BJ (cell line): ENCODE data around the gene CCNL1. TPM values are rescaled to one million over a fixed set of nuclear protein-coding genes. Genes with fewer than 3 reads are reported as not detected.
"Not testable (repeated sequence)": the region's sequence is repeated elsewhere in the genome, so short reads cannot be mapped to it uniquely, and the experiment has no call there.

ENCODE experiments used
- CTCF ChIA-PET: fragments of 350-600 bp; formaldehyde crosslinking; extraction: SDS; loops from one replicate; lab custom pipeline; 2021; ENCODE audit warnings: antibody characterized with exemption, inconsistent platforms; lab: Yijun Ruan, JAX
- POLR2A ChIA-PET: fragments of 300-600 bp; sonication (Branson Sonifier 250); formaldehyde crosslinking; extraction: SDS; loops from one replicate; lab custom pipeline; 2021; ENCODE audit warnings: antibody characterized with exemption; lab: Charles Lee
- DNase-seq: peaks from one replicate; pipeline ENCODE4 v3.0.0-alpha.2; 2011; ENCODE audit warnings: low read depth
- H3K27me3 ChIP-seq: 2 replicates; pipeline ENCODE4 v1.6.0; 2011; ENCODE audit warnings: low read length; ENCODE audit not compliant: control insufficient read depth, insufficient read depth
- H3K36me3 ChIP-seq: 2 replicates; pipeline ENCODE4 v1.5.1; 2011; ENCODE audit warnings: low read length; ENCODE audit not compliant: control insufficient read depth, insufficient read depth
- H3K4me3 ChIP-seq: 2 replicates; pipeline ENCODE4 v1.5.1; 2011; ENCODE audit warnings: low read depth, mild to moderate bottlenecking, control low read depth, low read length
- polyA plus RNA-seq: library from polyadenylated mRNA; depleted of rRNA; stranded (reverse); fragments of >200 nt; gene quantifications from 2 replicates; pipeline ENCODE4 v1.2.3, GENCODE V29; 2011
- TF ChIP-seq, protein P1 (sequence below): IDR thresholded peaks from 2 replicates; pipeline ENCODE4 v1.5.1; 2011; ENCODE audit warnings: low read depth, mild to moderate bottlenecking, control low read depth, inconsistent platforms, low read length, moderate library complexity; ENCODE audit not compliant: insufficient read depth

CCNL1 gene
- polyA plus RNA-seq, 1 experiment = 145 TPM

DNA sequence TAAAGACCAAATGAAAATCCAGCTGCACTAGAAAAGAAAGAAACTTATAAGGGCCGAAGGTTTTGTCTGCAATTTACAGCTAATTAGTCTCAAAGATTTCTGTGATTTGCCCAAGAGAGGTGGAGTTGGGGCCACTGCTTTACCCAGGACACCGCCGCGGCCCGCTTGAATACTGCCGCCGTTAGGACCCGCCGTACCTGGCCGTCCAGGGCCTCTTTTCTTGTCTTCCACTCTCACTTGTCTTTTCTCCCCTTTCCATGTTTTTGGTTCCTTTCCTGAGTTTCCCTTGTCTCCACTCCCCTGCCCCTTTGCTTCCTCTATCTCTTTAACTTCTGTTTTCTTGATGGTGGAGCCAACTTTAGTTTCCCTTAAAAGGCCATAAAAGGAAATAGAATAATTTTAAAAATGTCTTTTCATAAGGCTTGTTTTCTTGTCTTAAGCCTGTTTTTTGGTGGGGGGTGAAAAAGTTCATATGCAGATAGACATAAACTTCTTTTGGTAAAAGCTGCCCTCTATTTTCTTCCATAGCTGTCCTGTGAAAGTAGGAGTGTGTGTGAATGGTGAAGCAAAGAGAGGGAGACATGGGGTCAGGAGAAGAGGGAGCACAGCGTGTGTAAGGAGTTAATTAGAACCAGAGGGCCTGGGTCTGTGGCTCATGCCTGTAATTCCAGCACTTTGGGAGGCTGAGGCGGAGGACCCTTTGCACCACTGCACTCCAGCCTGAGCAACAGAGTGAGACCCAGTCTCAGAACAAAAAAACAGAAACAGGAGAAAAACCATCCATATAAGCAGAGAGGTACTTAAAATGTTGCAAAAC is 16.0 kb upstream of the CCNL1 start:
- no peaks in the 10 kb centered on the region for H3K27me3 ChIP-seq
- ChIA-PET POLR2A (interaction anchor here (0.6 to 3.5 kb wide), 3 partner anchors 16 to 272 kb away, joined by 3 to 39 read pairs (median 4); partner anchors contain the start of gene CCNL1), CTCF (interaction anchor here (0.9 to 2.5 kb wide), 5 partner anchors 12 to 318 kb away, joined by 3 to 10 read pairs (median 8); partner anchors contain the start of gene CCNL1)
- peak overlapping the region; percentile 60 for H3K4me3 ChIP-seq
- TF ChIP-seq, protein P1, sequence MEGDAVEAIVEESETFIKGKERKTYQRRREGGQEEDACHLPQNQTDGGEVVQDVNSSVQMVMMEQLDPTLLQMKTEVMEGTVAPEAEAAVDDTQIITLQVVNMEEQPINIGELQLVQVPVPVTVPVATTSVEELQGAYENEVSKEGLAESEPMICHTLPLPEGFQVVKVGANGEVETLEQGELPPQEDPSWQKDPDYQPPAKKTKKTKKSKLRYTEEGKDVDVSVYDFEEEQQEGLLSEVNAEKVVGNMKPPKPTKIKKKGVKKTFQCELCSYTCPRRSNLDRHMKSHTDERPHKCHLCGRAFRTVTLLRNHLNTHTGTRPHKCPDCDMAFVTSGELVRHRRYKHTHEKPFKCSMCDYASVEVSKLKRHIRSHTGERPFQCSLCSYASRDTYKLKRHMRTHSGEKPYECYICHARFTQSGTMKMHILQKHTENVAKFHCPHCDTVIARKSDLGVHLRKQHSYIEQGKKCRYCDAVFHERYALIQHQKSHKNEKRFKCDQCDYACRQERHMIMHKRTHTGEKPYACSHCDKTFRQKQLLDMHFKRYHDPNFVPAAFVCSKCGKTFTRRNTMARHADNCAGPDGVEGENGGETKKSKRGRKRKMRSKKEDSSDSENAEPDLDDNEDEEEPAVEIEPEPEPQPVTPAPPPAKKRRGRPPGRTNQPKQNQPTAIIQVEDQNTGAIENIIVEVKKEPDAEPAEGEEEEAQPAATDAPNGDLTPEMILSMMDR = no peak
- no peaks in the 10 kb centered on the region for H3K36me3 ChIP-seq
- no peak for DNase-seq

DNA sequence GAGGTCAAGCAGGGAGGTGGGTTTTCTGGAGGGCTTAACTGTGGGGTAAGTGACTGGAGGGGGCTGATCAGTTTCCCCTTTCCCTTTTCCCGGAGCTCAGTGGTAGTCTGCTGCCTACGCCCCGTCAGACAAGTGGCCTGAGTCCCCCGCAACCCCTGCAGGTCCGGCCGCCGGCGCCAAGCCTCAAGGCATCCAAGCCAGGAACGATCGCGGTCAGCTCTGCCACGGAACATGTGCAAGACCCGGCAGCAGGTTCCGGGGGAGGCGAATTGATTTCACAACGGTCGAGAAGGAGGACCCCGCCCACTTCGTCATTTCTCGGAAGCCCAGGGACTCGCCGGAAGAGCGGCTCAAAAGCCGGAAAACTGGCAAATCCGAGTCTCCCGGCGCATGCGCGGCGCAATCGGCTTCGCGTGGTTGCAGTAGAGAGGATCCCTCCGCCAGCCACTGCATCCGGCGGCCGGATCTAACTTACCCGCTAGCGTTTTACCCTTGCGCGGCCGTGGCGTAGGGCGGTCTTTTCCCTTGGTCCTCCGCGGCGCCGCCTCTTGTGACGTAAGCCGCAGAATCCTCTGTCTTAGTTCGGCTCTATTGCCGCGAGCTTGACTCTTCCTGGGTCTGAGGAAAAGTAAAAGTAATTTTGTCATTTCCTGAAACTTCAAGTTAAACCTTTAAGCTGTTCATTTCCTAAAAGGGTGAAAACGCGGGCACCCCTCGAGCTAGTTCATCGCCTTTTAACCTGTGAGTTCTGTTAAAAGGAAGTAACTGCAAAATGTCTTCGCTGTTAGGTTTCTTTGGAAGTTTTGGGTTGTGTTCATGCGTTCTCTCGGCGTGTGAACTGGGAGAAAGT is 14.9 kb upstream of the CCNL1 start:
- peak; percentile 99 for DNase-seq
- POLR2A ChIA-PET = interaction anchor here (1.1 to 3.5 kb wide), 2 partner anchors 15 to 20 kb away, joined by 3 to 39 read pairs; partner anchors contain the start of gene CCNL1
- CTCF ChIA-PET = interaction anchor here (0.6 to 2.5 kb wide), 8 partner anchors 9 to 443 kb away, joined by 3 to 10 read pairs (median 7); partner anchors contain the start of gene CCNL1

DNA sequence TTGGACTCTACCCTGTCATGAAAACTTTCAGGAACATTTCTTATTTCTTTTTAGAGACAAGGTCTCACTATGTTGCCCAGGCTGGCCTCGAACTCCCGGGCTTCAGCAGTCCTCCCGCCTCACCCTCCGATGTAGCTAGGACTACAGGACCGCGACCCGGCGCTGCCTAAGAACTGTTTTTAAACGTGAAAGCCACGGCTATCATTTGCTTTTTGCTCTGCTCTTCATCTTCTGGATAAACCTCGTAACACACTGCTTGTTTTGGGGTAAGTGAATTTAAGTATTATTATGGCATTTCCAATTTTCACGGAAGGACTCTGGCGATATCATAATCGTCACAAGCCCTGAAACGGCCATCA is 14.3 kb upstream of the CCNL1 start:
- TF ChIP-seq, protein P1 = no peak
- CTCF ChIA-PET = interaction anchor here (0.9 to 2.5 kb wide), 5 partner anchors 9 to 1024 kb away, joined by 3 to 10 read pairs (median 6); partner anchors contain the start of gene CCNL1
- H3K36me3 ChIP-seq = no peaks in the 10 kb centered on the region
- H3K4me3 ChIP-seq = peak overlapping the region; percentile 47
- no peaks in the 10 kb centered on the region for H3K27me3 ChIP-seq
- no peak for DNase-seq
- POLR2A ChIA-PET = interaction anchor here (3.5 kb wide), 1 partner anchor 14 kb away, joined by 39 read pairs; the partner anchor contains the start of gene CCNL1

More for the DNA sequence above, 14.9 kb upstream of the CCNL1 start:
- no peaks in the 10 kb centered on the region for H3K36me3 ChIP-seq
- TF ChIP-seq, protein P1 = no peak
- H3K4me3 ChIP-seq = peak overlapping the region; percentile 60
- H3K27me3 ChIP-seq = no peaks in the 10 kb centered on the region

DNA sequence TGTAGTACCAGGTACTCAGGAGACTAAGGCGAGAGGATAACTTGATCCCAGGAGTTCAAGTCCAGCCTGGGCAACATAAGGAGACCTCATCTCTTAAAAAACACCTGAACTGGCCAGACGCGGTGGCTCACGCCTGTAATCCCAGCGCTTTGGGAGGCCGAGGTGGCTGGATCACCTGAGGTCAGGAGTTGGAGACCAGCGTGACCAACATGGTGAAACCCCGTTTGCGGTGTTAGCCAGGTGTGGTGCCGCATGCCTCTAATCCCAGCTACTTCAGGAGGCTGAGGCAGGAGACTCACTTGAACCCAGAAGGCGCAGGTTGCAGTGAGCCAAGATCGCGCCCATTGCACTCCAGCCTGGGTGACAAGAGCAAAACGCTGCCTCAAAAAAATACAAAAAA is 13.4 kb upstream of the CCNL1 start:
- H3K4me3 ChIP-seq = not testable (repeated sequence)
- CTCF ChIA-PET = interaction anchor here (0.9 to 2.5 kb wide), 4 partner anchors 10 to 1023 kb away, joined by 4 to 10 read pairs (median 8); partner anchors contain the start of gene CCNL1

DNA sequence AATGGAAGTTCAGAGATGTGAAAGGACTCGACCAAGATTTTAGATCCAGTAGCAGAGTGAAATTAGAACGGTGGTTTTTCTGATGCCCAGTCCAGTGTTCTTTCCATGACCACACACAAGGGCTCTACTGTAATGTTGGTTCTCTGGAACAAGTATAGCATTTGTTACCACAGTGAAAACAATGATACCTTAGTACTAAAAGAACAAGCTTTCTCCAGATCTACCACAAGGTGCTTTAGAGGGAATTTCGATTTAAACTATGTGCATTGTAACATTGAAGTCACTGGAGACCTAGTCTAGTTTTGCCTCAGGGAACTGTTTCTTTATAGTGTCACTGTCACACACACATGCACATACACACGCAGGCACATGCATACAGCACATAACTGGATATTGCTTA is 12.8 kb upstream of the CCNL1 start:
- no peak overlapping the region for H3K4me3 ChIP-seq
- DNase-seq = no peak
- H3K36me3 ChIP-seq = no peaks in the 10 kb centered on the region
- no peaks in the 10 kb centered on the region for H3K27me3 ChIP-seq
- ChIA-PET POLR2A (no interaction called here), CTCF (interaction anchor here (2.5 kb wide), 1 partner anchor 9 kb away, joined by 10 read pairs; no protein-coding TSS in a partner anchor)
- TF ChIP-seq, protein P1 = no peak

More for the DNA sequence above, 13.4 kb upstream of the CCNL1 start:
- POLR2A ChIA-PET = interaction anchor here (3.5 kb wide), 1 partner anchor 13 kb away, joined by 39 read pairs; the partner anchor contains the start of gene CCNL1
- DNase-seq, H3K27me3 ChIP-seq, H3K36me3 ChIP-seq: not testable (repeated sequence)
